Heart left ventricle (tissue), 13 donors: ENCODE data around the gene EIF2AK2.

Experiments used
- POLR2A ChIP-seq, 2 donors: fragments of 450-650 bp; IDR thresholded peaks; one replicate each; pipeline ENCODE4 v1.6.1; 2017; ENCODE audit warnings: antibody characterized with exemption in 2 of 2, mild to moderate bottlenecking in 2 of 2, moderate library complexity in 2 of 2
- TF ChIP-seq, protein P1 (sequence below), 12 donors: fragments of 200-600 bp; sonication (generic) in 4 of 12; IDR thresholded peaks; one replicate each; pipeline versions ENCODE4 v1.5.0 to v1.8.0; 2018 to 2022; ENCODE audit warnings: antibody characterized with exemption in 12 of 12, mild to moderate bottlenecking in 5 of 12
- donor health status: ischemic (EF 13 %, LVEDD 7.1; RV severe dilation, severe dysfunction).
- donor health status: DM: no; HTN: yes; CAD: no.
- donor health status: DM: no; HTN: no; CAD: no.
- donor health status: ischemic (EF 25% LVEDD 6.9; RV normal size, moderate dysfunction).
- donor health status: ischemic (EF 25% LVEDD 5.7; RV mildly dilated, moderate dysfunction).
- donor health status: ischemic (EF 35%, LVEDD 5.7; RV mildly dilated, moderate dysfunction).
- donor health status: nonischemic (EF 11% LVEDD 7.7; RV severe dilation, severe dysfunction).
- donor health status: DM: yes; HTN: yes; CAD: no.
- donor health status: PGD.
- donor health status: ischemic (EF 29% LVEDD 5.4; RV normal size, mild dysfunction).
- donor health status: nonischemic (EF 23%, LVEDD 6.1; RV moderate dilation, normal function).

DNA sequence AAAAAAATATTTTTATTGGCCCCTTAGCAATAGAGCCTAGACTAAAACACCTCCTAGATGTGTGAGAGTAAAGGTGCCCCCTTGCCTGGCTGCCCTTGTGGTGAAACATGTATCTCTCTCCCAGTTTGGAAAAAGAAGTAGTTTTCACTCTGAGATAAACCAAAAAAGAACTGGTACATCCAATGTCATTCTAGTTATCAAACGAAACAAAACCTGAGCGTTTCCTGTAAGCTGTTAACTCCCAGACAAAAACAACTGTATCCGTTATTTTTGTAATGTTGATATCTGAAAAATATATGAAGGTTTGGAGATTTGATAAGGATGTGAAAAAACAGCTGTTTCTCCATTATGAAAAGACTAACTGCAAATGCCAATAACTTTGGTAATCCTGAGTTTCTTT is 96.9 kb downstream of the EIF2AK2 start:
- TF ChIP-seq, protein P1, sequence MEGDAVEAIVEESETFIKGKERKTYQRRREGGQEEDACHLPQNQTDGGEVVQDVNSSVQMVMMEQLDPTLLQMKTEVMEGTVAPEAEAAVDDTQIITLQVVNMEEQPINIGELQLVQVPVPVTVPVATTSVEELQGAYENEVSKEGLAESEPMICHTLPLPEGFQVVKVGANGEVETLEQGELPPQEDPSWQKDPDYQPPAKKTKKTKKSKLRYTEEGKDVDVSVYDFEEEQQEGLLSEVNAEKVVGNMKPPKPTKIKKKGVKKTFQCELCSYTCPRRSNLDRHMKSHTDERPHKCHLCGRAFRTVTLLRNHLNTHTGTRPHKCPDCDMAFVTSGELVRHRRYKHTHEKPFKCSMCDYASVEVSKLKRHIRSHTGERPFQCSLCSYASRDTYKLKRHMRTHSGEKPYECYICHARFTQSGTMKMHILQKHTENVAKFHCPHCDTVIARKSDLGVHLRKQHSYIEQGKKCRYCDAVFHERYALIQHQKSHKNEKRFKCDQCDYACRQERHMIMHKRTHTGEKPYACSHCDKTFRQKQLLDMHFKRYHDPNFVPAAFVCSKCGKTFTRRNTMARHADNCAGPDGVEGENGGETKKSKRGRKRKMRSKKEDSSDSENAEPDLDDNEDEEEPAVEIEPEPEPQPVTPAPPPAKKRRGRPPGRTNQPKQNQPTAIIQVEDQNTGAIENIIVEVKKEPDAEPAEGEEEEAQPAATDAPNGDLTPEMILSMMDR (IDR thresholded peaks at IDR 0.05): no peak
- TF ChIP-seq POLR2A (IDR thresholded peaks at IDR 0.05): no peak
